HepG2 (cell line): ENCODE results near the gene HIVEP2. TPM values are rescaled to one million over a fixed set of nuclear protein-coding genes. Genes with fewer than 3 reads are reported as not detected.

Source experiments
- FOXA1 ChIP-seq, 2 experiments: fragments of 450-650 bp in 1 of 2; sonication (generic) in 1 of 2; formaldehyde crosslinking in 1 of 2; IDR thresholded peaks; 2 replicates each; pipeline versions ENCODE4 v1.4.0 to v1.6.1; 2016 to 2020; ENCODE audit warnings: missing genetic modification reagents in 1 of 2
- HDAC2 ChIP-seq: sonication (generic); formaldehyde crosslinking; IDR thresholded peaks from 2 replicates; pipeline ENCODE4 v1.4.0; 2020; ENCODE audit warnings: missing genetic modification reagents
- IKZF1 ChIP-seq: fragments of 450-650 bp; IDR thresholded peaks from 2 replicates; pipeline ENCODE4 v1.7.1; 2016
- MIXL1 ChIP-seq: IDR thresholded peaks from 2 replicates; pipeline ENCODE4 v1.6.1; 2016
- PPARG ChIP-seq: conservative IDR thresholded peaks from 2 replicates; pipeline ENCODE4 v1.6.1; 2016; ENCODE audit warnings: missing biosample characterization, missing genetic modification reagents
- SAP130 ChIP-seq: IDR thresholded peaks from 2 replicates; pipeline ENCODE4 v1.6.1; 2016; ENCODE audit warnings: low read depth
- SMC3 ChIP-seq: IDR thresholded peaks from 2 replicates; pipeline ENCODE4 v1.6.1; 2011; ENCODE audit warnings: low read length, improper control_type of control experiment
- ZNF234 ChIP-seq: sonication (generic); formaldehyde crosslinking; conservative IDR thresholded peaks from 2 replicates; pipeline ENCODE4 v1.5.1; 2020; ENCODE audit warnings: mild to moderate bottlenecking, missing genetic modification reagents
- ZNF652 ChIP-seq: IDR thresholded peaks from 2 replicates; pipeline ENCODE4 v1.6.1; 2016; ENCODE audit warnings: low read depth, borderline replicate concordance
- ZNF660 ChIP-seq: sonication (generic); formaldehyde crosslinking; IDR thresholded peaks from 2 replicates; pipeline ENCODE4 v1.5.1; 2020; ENCODE audit warnings: mild to moderate bottlenecking, low read depth, missing genetic modification reagents, borderline replicate concordance
- ZNF792 ChIP-seq: IDR thresholded peaks from 2 replicates; pipeline ENCODE4 v1.6.1; 2016
- ZSCAN9 ChIP-seq: IDR thresholded peaks from 2 replicates; pipeline ENCODE4 v1.6.1; 2016; ENCODE audit warnings: borderline replicate concordance
- polyA plus RNA-seq, 8 experiments: library from polyadenylated mRNA; depleted of rRNA in 3 of 8; stranded (reverse) in 7 of 8; unstranded in 1 of 8; fragments of >200 nt; fragmentation: Illumina TruSeq in 4 of 8; extraction: Trizol in 4 of 8; gene quantifications; 2 replicates each; pipeline versions ENCODE4 v1.2.1 to v1.2.3, GENCODE V29; 2011 to 2016; ENCODE audit warnings: low read depth in 4 of 8, missing spikeins in 1 of 8, mixed read lengths in 1 of 8; ENCODE audit not compliant: insufficient read depth in 1 of 8
- total RNA-seq, 5 experiments: library from RNA; depleted of rRNA; stranded (reverse); fragments of >200 nt; fragmentation: Illumina TruSeq; extraction: Trizol; gene quantifications; 2 replicates each; pipeline ENCODE4 v1.2.3, GENCODE V29; 2016; ENCODE audit warnings: low read depth in 1 of 5
- TF ChIP-seq, protein P1 (sequence below), 2 experiments: sonication (generic) in 1 of 2; formaldehyde crosslinking in 1 of 2; IDR thresholded peaks; 2 replicates each; pipeline versions ENCODE4 v1.4.0 to v1.6.1; 2018 to 2020; ENCODE audit warnings: missing genetic modification reagents in 2 of 2, borderline replicate concordance in 1 of 2, low read depth in 1 of 2, mild to moderate bottlenecking in 1 of 2, missing biosample characterization in 1 of 2
- TF ChIP-seq, protein P2 (sequence below), 2 experiments: sonication (generic) in 1 of 2; formaldehyde crosslinking in 1 of 2; IDR thresholded peaks; 2 replicates each; pipeline versions ENCODE4 v1.4.0 to v1.6.1; 2016 to 2020; ENCODE audit warnings: borderline replicate concordance in 1 of 2, low read depth in 1 of 2, mild to moderate bottlenecking in 1 of 2, missing genetic modification reagents in 1 of 2
- TF ChIP-seq, protein P3 (sequence below): sonication (generic); formaldehyde crosslinking; IDR thresholded peaks from 2 replicates; pipeline ENCODE4 v1.9.0; 2022; ENCODE audit warnings: missing genetic modification reagents, mild to moderate bottlenecking, borderline replicate concordance
- TF ChIP-seq, protein P4 (sequence below): sonication (generic); formaldehyde crosslinking; IDR thresholded peaks from 2 replicates; pipeline ENCODE4 v1.4.0; 2020; ENCODE audit warnings: missing genetic modification reagents
- TF ChIP-seq, protein P5 (sequence below): sonication (generic); formaldehyde crosslinking; IDR thresholded peaks from 2 replicates; pipeline ENCODE4 v1.5.0; 2020; ENCODE audit warnings: mild to moderate bottlenecking, missing genetic modification reagents

Gene HIVEP2
- total and polyA plus RNA-seq, 2 of the 13 experiments (the other 11 are each of a cell fraction or from before 2014, with no cell fraction given): 3.4 to 12.9 TPM

DNA sequence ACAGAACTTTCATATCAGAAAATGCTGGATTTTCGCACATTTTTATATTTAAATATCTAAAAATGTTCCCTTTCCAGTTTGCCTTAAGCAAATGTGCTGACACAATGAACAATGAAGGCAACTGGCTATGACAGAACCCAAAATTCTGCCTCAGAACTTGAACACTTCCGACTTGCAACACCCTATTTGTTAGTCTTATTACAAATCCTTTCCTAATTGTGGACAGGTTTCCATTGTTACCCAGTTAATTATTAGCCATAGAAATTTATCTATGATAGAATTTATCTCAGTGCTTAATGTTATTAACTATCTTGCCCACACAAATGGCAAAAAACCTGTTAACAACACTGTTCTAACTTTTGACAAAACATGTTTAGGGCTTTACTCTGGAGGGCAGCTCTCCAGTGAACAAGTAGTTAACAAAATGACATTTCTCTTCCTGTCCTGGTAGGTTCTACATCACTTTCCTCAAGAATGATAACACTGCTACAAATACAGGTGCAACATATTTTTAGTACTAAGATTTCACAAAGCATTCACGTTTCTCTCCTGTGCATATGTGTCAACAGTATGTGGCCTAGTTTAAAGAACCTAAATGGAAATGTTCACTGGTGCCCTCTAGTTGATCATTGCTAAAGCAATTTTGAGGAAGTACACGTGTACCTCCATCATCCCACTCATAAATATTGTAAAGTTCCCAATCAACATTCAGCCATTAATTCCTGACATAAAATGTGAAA lies 58.4 kb downstream of the HIVEP2 start (continued):
- TF ChIP-seq, protein P1, sequence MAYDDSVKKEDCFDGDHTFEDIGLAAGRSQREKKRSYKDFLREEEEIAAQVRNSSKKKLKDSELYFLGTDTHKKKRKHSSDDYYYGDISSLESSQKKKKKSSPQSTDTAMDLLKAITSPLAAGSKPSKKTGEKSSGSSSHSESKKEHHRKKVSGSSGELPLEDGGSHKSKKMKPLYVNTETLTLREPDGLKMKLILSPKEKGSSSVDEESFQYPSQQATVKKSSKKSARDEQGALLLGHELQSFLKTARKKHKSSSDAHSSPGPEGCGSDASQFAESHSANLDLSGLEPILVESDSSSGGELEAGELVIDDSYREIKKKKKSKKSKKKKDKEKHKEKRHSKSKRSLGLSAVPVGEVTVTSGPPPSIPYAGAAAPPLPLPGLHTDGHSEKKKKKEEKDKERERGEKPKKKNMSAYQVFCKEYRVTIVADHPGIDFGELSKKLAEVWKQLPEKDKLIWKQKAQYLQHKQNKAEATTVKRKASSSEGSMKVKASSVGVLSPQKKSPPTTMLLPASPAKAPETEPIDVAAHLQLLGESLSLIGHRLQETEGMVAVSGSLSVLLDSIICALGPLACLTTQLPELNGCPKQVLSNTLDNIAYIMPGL (CRISPR knock-in tag; IDR thresholded peaks at IDR 0.05; ENCODE audit: borderline replicate concordance in 1 of 2, low read depth in 1 of 2): peak in 1 of 2 experiments; percentile 67; a peak in 1 of 4 replicates
- no peak for TF ChIP-seq IKZF1
- no peak for TF ChIP-seq ZNF660
- TF ChIP-seq SAP130 (CRISPR knock-in tag): peak; percentile 63
- TF ChIP-seq ZNF652 (CRISPR knock-in tag): peak; percentile 79
- TF ChIP-seq, protein P2, sequence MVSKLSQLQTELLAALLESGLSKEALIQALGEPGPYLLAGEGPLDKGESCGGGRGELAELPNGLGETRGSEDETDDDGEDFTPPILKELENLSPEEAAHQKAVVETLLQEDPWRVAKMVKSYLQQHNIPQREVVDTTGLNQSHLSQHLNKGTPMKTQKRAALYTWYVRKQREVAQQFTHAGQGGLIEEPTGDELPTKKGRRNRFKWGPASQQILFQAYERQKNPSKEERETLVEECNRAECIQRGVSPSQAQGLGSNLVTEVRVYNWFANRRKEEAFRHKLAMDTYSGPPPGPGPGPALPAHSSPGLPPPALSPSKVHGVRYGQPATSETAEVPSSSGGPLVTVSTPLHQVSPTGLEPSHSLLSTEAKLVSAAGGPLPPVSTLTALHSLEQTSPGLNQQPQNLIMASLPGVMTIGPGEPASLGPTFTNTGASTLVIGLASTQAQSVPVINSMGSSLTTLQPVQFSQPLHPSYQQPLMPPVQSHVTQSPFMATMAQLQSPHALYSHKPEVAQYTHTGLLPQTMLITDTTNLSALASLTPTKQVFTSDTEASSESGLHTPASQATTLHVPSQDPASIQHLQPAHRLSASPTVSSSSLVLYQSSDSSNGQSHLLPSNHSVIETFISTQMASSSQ (IDR thresholded peaks at IDR 0.05; ENCODE audit: low read depth): peak; percentile 17; the same call in 1 of the 2 replicates
- TF ChIP-seq, protein P2 (CRISPR knock-in tag; IDR thresholded peaks at IDR 0.05; ENCODE audit: borderline replicate concordance): no peak
- TF ChIP-seq, protein P3, sequence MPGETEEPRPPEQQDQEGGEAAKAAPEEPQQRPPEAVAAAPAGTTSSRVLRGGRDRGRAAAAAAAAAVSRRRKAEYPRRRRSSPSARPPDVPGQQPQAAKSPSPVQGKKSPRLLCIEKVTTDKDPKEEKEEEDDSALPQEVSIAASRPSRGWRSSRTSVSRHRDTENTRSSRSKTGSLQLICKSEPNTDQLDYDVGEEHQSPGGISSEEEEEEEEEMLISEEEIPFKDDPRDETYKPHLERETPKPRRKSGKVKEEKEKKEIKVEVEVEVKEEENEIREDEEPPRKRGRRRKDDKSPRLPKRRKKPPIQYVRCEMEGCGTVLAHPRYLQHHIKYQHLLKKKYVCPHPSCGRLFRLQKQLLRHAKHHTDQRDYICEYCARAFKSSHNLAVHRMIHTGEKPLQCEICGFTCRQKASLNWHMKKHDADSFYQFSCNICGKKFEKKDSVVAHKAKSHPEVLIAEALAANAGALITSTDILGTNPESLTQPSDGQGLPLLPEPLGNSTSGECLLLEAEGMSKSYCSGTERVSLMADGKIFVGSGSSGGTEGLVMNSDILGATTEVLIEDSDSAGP: no peak
- TF ChIP-seq HDAC2 (CRISPR knock-in tag): 0 out of 2 replicates have a peak, but pooled peaks have one; percentile 17
- 0 out of 2 replicates have a peak, but pooled peaks have one; percentile 28 for TF ChIP-seq ZNF792 (CRISPR knock-in tag)
- peak; percentile 48; the same call in 1 of the 2 replicates for TF ChIP-seq PPARG (CRISPR knock-in tag)
- no peak for TF ChIP-seq ZNF234
- TF ChIP-seq, protein P4, sequence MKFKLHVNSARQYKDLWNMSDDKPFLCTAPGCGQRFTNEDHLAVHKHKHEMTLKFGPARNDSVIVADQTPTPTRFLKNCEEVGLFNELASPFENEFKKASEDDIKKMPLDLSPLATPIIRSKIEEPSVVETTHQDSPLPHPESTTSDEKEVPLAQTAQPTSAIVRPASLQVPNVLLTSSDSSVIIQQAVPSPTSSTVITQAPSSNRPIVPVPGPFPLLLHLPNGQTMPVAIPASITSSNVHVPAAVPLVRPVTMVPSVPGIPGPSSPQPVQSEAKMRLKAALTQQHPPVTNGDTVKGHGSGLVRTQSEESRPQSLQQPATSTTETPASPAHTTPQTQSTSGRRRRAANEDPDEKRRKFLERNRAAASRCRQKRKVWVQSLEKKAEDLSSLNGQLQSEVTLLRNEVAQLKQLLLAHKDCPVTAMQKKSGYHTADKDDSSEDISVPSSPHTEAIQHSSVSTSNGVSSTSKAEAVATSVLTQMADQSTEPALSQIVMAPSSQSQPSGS (CRISPR knock-in tag): 0 out of 2 replicates have a peak, but pooled peaks have one; percentile 20
- TF ChIP-seq FOXA1 (IDR thresholded peaks at IDR 0.05): no peak
- TF ChIP-seq FOXA1 (CRISPR knock-in tag; IDR thresholded peaks at IDR 0.05): peak; percentile 37; the same call in 1 of the 2 replicates
- TF ChIP-seq, protein P5, sequence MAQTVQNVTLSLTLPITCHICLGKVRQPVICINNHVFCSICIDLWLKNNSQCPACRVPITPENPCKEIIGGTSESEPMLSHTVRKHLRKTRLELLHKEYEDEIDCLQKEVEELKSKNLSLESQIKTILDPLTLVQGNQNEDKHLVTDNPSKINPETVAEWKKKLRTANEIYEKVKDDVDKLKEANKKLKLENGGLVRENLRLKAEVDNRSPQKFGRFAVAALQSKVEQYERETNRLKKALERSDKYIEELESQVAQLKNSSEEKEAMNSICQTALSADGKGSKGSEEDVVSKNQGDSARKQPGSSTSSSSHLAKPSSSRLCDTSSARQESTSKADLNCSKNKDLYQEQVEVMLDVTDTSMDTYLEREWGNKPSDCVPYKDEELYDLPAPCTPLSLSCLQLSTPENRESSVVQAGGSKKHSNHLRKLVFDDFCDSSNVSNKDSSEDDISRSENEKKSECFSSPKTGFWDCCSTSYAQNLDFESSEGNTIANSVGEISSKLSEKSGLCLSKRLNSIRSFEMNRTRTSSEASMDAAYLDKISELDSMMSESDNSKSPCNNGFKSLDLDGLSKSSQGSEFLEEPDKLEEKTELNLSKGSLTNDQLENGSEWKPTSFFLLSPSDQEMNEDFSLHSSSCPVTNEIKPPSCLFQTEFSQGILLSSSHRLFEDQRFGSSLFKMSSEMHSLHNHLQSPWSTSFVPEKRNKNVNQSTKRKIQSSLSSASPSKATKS (CRISPR knock-in tag): no peak
- TF ChIP-seq MIXL1 (CRISPR knock-in tag): peak; percentile 73; the same call in 1 of the 2 replicates
- TF ChIP-seq ZSCAN9 (CRISPR knock-in tag): peak; percentile 56; the same call in 1 of the 2 replicates
- peak; percentile 58 for TF ChIP-seq SMC3
